Sigmoid colon (tissue), 7 donors: ENCODE data around the gene HSD17B12. TPM values are rescaled to one million over a fixed set of nuclear protein-coding genes. Genes with fewer than 3 reads are reported as not detected.
"Not testable (repeated sequence)": the region's sequence is repeated elsewhere in the genome, so short reads cannot be mapped to it uniquely, and the experiment has no call there.

Experiments used
- DNase-seq: peaks from one replicate; pipeline ENCODE4 v3.0.0-alpha.2; 2019
- H3K27ac ChIP-seq, 4 donors: fragments of 200-600 bp; sonication (generic); one replicate each; pipeline ENCODE4 v1.5.1; 2016 to 2019; ENCODE audit warnings: mild to moderate bottlenecking in 1 of 4
- H3K27me3 ChIP-seq, 3 donors: fragments of 200-600 bp; sonication (generic); one replicate each; pipeline ENCODE4 v1.5.1; 2019; ENCODE audit warnings: mild to moderate bottlenecking in 1 of 3
- H3K36me3 ChIP-seq, 4 donors: fragments of 200-600 bp; sonication (generic); one replicate each; pipeline ENCODE4 v1.5.1; 2016 to 2019
- H3K4me1 ChIP-seq, 4 donors: fragments of 200-600 bp; sonication (generic); one replicate each; pipeline ENCODE4 v1.5.1; 2017 to 2019
- H3K4me3 ChIP-seq, 4 donors: fragments of 200-600 bp; sonication (generic); one replicate each; pipeline ENCODE4 v1.5.1; 2017 to 2019; ENCODE audit warnings: mild to moderate bottlenecking in 2 of 4, moderate library complexity in 1 of 4
- H3K9me3 ChIP-seq, 4 donors: fragments of 200-600 bp in 3 of 4; sonication (generic) in 3 of 4; one replicate each; pipeline versions ENCODE4 v1.5.1 to v1.6.1; 2013 to 2019
- CTCF ChIP-seq, 4 experiments: fragments of 450-650 bp in 3 of 4; fragments of 200-600 bp in 1 of 4; IDR thresholded peaks; one replicate each; pipeline ENCODE4 v1.5.1; 2016 to 2019; ENCODE audit warnings: antibody characterized with exemption in 4 of 4, mild to moderate bottlenecking in 3 of 4, moderate library complexity in 2 of 4
- EP300 ChIP-seq, 4 donors: sonication (generic); formaldehyde crosslinking; IDR thresholded peaks; one replicate each; pipeline ENCODE4 v1.6.1; 2017; ENCODE audit warnings: antibody characterized with exemption in 4 of 4
- POLR2A ChIP-seq, 2 donors: fragments of 450-650 bp; IDR thresholded peaks; one replicate each; pipeline ENCODE4 v1.6.1; 2016; ENCODE audit warnings: antibody characterized with exemption in 2 of 2, mild to moderate bottlenecking in 2 of 2, moderate library complexity in 2 of 2
- POLR2AphosphoS5 ChIP-seq, 4 donors: sonication (generic); formaldehyde crosslinking; IDR thresholded peaks; one replicate each; pipeline ENCODE4 v1.6.1; 2017; ENCODE audit warnings: antibody characterized with exemption in 4 of 4
- WGBS, 2 donors: extraction: QIAGEN DNeasy Blood & Tissue Kit; methylation state at CpG; one replicate each; pipeline ENCODE4 v1.1.7; 2013; 5-methylcytosine and 5-hydroxymethylcytosine counted together
- intact Hi-C: fragments of 100-400 bp; cut with DNase I; formaldehyde crosslinking; loops from one replicate; pipeline ENCODE4 v1.15.1; 2023
- polyA plus RNA-seq, 3 donors: library from polyadenylated mRNA; stranded (reverse); fragments of 200-250 nt; gene quantifications; one replicate each; pipeline ENCODE4 v1.2.3, GENCODE V29; 2013
- total RNA-seq, 4 donors: library from RNA; depleted of rRNA; stranded (reverse); fragments of >200 nt; gene quantifications; one replicate each; pipeline ENCODE4 v1.1.0, GENCODE V29; 2016
- donor health status: healthy with polysubstance abuse.
- donor health status: Bipolar disorder and iron deficiency.
- donor health status: healthy.

The HSD17B12 gene
- total and polyA plus RNA-seq, 7 donors: 21.6 to 53.4 (median 34.9) TPM

- 83 to 92% methylated on average over 2 of the region's 2 CpGs for WGBS, 2 donors
- H3K27ac ChIP-seq: no peak overlapping the region
- intact Hi-C loops: no loop called here
- H3K4me3 ChIP-seq: no peak overlapping the region
- no peaks in the 10 kb centered on the region for H3K9me3 ChIP-seq
- H3K36me3 ChIP-seq: peaks cover 0 to 7% (median 4%) of the 10 kb centered on the region in 4 donors
- H3K27me3 ChIP-seq: peaks cover 0 to 12% (median 0%) of the 10 kb centered on the region in 3 donors
- TF ChIP-seq CTCF (IDR thresholded peaks at IDR 0.05) (no peak), POLR2AphosphoS5 (IDR thresholded peaks at IDR 0.05) (no peak), EP300 (IDR thresholded peaks at IDR 0.05) (no peak), POLR2A (IDR thresholded peaks at IDR 0.05) (no peak)
- H3K4me1 ChIP-seq: peaks cover 0 to 22% (median 10%) of the 10 kb centered on the region in 4 donors
- DNase-seq: no peak
Measured at GRCh38 chr11:43646767-43647166, 33.8 kb upstream of the HSD17B12 start.

- H3K27ac ChIP-seq: no peak overlapping the region
- H3K27me3 ChIP-seq: no peaks in the 10 kb centered on the region
- H3K36me3 ChIP-seq: peaks cover 0 to 7% (median 4%) of the 10 kb centered on the region in 4 donors
- WGBS, 2 donors: 95 to 97% methylated on average over 7 of the region's 7 CpGs
- no peak overlapping the region for H3K4me3 ChIP-seq
- H3K4me1 ChIP-seq: peaks cover 0 to 15% (median 10%) of the 10 kb centered on the region in 4 donors
- no peak for DNase-seq
- intact Hi-C loops: no loop called here
- no peaks in the 10 kb centered on the region for H3K9me3 ChIP-seq
- no peak for TF ChIP-seq EP300 (IDR thresholded peaks at IDR 0.05)
- no peak for TF ChIP-seq CTCF (IDR thresholded peaks at IDR 0.05)
- TF ChIP-seq POLR2AphosphoS5 (IDR thresholded peaks at IDR 0.05): no peak
- no peak for TF ChIP-seq POLR2A (IDR thresholded peaks at IDR 0.05)
Measured at GRCh38 chr11:43648888-43649287, 31.6 kb upstream of the HSD17B12 start.

GRCh38 chr11:43649501-43649900, 31.0 kb upstream of the HSD17B12 start:
- no peak overlapping the region for H3K27ac ChIP-seq
- intact Hi-C loops: no loop called here
- peaks cover 0 to 13% (median 9%) of the 10 kb centered on the region in 4 donors for H3K4me1 ChIP-seq
- H3K36me3 ChIP-seq: peaks cover 0 to 7% (median 4%) of the 10 kb centered on the region in 4 donors
- DNase-seq: no peak
- TF ChIP-seq EP300 (IDR thresholded peaks at IDR 0.05) (no peak), CTCF (IDR thresholded peaks at IDR 0.05) (no peak), POLR2A (IDR thresholded peaks at IDR 0.05) (no peak), POLR2AphosphoS5 (IDR thresholded peaks at IDR 0.05) (no peak)
- WGBS, 2 donors: 68 to 86% methylated on average over 4 of the region's 4 CpGs
- H3K27me3 ChIP-seq: no peaks in the 10 kb centered on the region
- no peaks in the 10 kb centered on the region for H3K9me3 ChIP-seq
- no peak overlapping the region for H3K4me3 ChIP-seq

GRCh38 chr11:43649921-43650320, 30.6 kb upstream of the HSD17B12 start:
- DNase-seq: no peak
- Histone ChIP-seq H3K4me1 (peaks cover 0 to 9% (median 5%) of the 10 kb centered on the region in 4 donors), H3K4me3 (no peak overlapping the region), H3K27ac (no peak overlapping the region), H3K9me3 (no peaks in the 10 kb centered on the region), H3K36me3 (peaks cover 0 to 7% (median 4%) of the 10 kb centered on the region in 4 donors), H3K27me3 (no peaks in the 10 kb centered on the region)
- intact Hi-C loops: no loop called here
- 55 to 88% methylated on average over 1 of the region's 1 CpG for WGBS, 2 donors
- TF ChIP-seq CTCF (IDR thresholded peaks at IDR 0.05): no peak
- TF ChIP-seq POLR2AphosphoS5 (IDR thresholded peaks at IDR 0.05): no peak
- TF ChIP-seq EP300 (IDR thresholded peaks at IDR 0.05): no peak
- TF ChIP-seq POLR2A (IDR thresholded peaks at IDR 0.05): no peak

- WGBS, 2 donors: 78 to 88% methylated on average over 9 of the region's 9 CpGs
- DNase-seq, H3K27ac ChIP-seq, H3K4me3 ChIP-seq, H3K4me1 ChIP-seq, H3K36me3 ChIP-seq, intact Hi-C loops, H3K9me3 ChIP-seq, H3K27me3 ChIP-seq: not testable (repeated sequence)
Measured at GRCh38 chr11:43663018-43663417, 17.5 kb upstream of the HSD17B12 start.
